GM18517 (cell line): ENCODE measurements around the gene OTOG.

Experiments used
- ATAC-seq: cut with Tn5 transposase; IDR thresholded peaks from one replicate; pipeline ENCODE4 v1.9.1; 2021; ENCODE audit warnings: mild to moderate bottlenecking, moderate library complexity; ENCODE audit not compliant: unreplicated experiment

OTOG gene

GRCh38 chr11:17645190-17645970 is 98.3 kb downstream of the OTOG start:
- no peak for ATAC-seq

GRCh38 chr11:17646451-17647145 is 99.5 kb downstream of the OTOG start:
- ATAC-seq, result no peak

- ATAC-seq, result no peak
Observed at GRCh38 chr11:17648528-17648927, 101.5 kb downstream of the OTOG start.

GRCh38 chr11:17649261-17649660 is 102.2 kb downstream of the OTOG start:
- no peak for ATAC-seq

GRCh38 chr11:17649696-17650095 is 102.6 kb downstream of the OTOG start:
- ATAC-seq, result no peak

- no peak for ATAC-seq
Observed at GRCh38 chr11:17650127-17650911, 103.3 kb downstream of the OTOG start.

GRCh38 chr11:17651061-17651460 is 104.0 kb downstream of the OTOG start:
- no peak for ATAC-seq

- no peak for ATAC-seq
Observed at GRCh38 chr11:17651681-17652080, 104.6 kb downstream of the OTOG start.

GRCh38 chr11:17652556-17652955 is 105.5 kb downstream of the OTOG start:
- ATAC-seq, result no peak

GRCh38 chr11:17653611-17654010 is 106.6 kb downstream of the OTOG start:
- no peak for ATAC-seq

- no peak for ATAC-seq
Observed at GRCh38 chr11:17655682-17656081, 108.6 kb downstream of the OTOG start.

GRCh38 chr11:17658211-17658610 is 111.2 kb downstream of the OTOG start:
- ATAC-seq, result no peak

- ATAC-seq, result no peak
Observed at GRCh38 chr11:17668166-17668565, 121.1 kb downstream of the OTOG start.

GRCh38 chr11:17672469-17672868 is 125.4 kb downstream of the OTOG start:
- no peak for ATAC-seq

- ATAC-seq, result no peak
Observed at GRCh38 chr11:17673951-17674350, 126.9 kb downstream of the OTOG start.

GRCh38 chr11:17682848-17683247 is 135.8 kb downstream of the OTOG start:
- no peak for ATAC-seq

GRCh38 chr11:17683377-17684161 is 136.5 kb downstream of the OTOG start:
- no peak for ATAC-seq

GRCh38 chr11:17684550-17684949 is 137.5 kb downstream of the OTOG start:
- ATAC-seq, result no peak

- ATAC-seq, result no peak
Observed at GRCh38 chr11:17686231-17686980, 139.3 kb downstream of the OTOG start.
